NOMO-1 treated with dmso at 0.1 percent for 144 hours (cell line): ENCODE measurements around the gene XAF1.
"Not testable (repeated sequence)": the region's sequence is repeated elsewhere in the genome, so short reads cannot be mapped to it uniquely, and the experiment has no call there.

ENCODE experiments used
- DNase-seq: peaks from one replicate; lab custom pipeline; 2025; ENCODE audit not compliant: unreplicated experiment; lab: John Stamatoyannopoulos, UW

XAF1 gene, protein sequence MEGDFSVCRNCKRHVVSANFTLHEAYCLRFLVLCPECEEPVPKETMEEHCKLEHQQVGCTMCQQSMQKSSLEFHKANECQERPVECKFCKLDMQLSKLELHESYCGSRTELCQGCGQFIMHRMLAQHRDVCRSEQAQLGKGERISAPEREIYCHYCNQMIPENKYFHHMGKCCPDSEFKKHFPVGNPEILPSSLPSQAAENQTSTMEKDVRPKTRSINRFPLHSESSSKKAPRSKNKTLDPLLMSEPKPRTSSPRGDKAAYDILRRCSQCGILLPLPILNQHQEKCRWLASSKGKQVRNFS

DNA sequence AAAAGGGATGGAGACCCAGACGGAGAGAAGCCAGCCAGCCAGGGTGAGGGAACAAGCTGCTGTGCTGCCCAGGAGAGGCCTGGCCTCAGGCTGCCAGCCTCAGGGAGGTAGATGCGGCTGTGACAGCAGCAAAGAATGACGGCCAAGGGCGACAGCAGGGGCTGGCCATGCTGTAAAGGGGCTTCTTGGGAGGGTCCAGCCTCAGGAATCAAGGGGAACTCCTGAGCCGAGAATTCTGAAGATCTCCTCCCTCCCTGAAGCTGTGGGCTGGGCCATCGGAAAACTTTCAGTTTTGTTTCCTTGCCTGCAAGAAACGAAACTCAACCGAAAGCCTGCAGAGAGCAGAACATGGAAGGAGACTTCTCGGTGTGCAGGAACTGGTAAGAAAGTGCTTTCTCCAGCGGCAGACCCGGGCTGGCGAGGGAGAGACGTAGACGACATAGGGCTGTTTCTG, at the start of gene XAF1:
Gene XAF1, plus strand, starts transcription at position 316 of the 454 bp plus-strand sequence. Its CDS starts 33 bp downstream, at position 349.
- peak; percentile 69 for DNase-seq

DNA sequence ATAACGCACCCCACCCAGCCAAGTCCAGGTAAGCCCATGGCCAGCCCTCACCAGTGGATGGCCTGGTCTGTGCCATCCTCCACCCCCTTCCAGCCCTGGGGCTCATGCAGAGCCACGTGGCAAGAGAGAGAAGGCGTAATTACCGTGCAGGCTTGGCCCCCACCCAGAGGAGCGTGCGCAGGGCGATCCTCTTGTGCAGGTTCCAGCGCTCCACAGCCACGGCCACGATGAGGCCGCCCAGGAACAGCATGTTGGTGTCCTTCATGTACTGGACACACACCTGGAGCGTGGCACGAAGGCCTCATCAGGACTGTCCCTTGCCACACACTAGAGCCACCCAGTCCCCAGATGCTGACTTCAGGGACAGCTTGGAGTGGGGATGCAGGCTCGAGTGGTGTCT, 49.3 kb upstream of the XAF1 start:
- no peak for DNase-seq

GRCh38 chr17:6706996-6707395, 48.9 kb upstream of the XAF1 start:
- no peak for DNase-seq

GRCh38 chr17:6708357-6708961, 47.4 kb upstream of the XAF1 start:
- DNase-seq = no peak

- DNase-seq = no peak
These were observed 45.5 kb upstream of the XAF1 start for GRCh38 chr17:6710317-6710716.

- DNase-seq = no peak
These were observed 44.7 kb upstream of the XAF1 start for GRCh38 chr17:6711081-6711674.

GRCh38 chr17:6711681-6712057, 44.2 kb upstream of the XAF1 start:
- DNase-seq = peak; percentile 22

- DNase-seq = no peak
These were observed 43.6 kb upstream of the XAF1 start for GRCh38 chr17:6712058-6712853.

GRCh38 chr17:6712854-6713129, 43.1 kb upstream of the XAF1 start:
- no peak for DNase-seq

- DNase-seq = no peak
These were observed 42.5 kb upstream of the XAF1 start, which contains the start of gene SLC13A5 for GRCh38 chr17:6713130-6713917. TSS of gene SLC13A5 (minus strand) at chr17:6713369. CDS start at chr17:6713333, 36 bp downstream.

- no peak for DNase-seq
These were observed 42.0 kb upstream of the XAF1 start for GRCh38 chr17:6713918-6714271.

DNA sequence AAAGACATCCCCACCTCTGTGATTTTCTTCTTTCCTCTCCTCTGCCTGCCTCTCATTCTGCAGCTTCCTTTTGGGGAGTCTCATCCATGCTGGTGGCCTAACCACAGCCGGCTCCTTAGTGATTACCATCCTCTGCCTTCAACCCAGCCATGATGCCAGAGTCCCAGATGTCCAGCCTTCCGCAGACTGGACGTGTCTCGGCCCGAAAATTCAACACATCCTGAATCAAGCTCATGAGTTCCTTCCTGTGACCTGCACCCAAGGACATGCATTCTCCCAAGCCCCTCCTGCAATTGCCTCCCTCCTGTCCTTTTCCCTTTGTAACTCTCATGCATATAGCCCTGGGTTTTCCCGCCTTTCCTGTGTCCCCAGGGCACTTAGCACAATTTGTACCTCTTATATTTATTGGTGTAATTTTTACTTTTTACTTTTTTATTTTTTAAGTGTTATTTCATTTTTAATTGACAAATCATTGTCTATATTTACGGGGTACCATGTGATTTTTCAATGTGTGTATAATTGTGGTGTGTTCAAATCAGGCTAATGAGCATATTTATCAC, 41.5 kb upstream of the XAF1 start:
- DNase-seq = no peak

- DNase-seq = no peak
These were observed 39.1 kb upstream of the XAF1 start for GRCh38 chr17:6716736-6717135.

DNA sequence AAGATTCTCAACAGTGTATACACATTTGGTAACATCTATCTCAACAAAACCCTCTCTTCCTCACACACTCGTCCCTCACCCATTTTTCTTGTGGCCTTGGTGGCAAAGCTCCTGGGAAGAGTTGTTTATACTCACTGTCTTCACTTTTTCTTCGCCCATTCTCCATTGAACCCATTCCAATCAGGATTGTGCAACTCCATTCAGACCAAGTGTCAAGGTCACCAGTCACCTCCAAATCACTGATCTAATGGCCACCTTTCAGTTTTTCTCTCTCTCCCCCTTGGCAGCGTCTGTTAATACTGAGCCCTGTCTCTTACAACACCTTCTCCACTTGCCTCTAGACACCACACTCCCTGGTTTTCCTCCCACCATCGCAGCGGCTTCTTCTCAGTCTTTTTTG, 34.1 kb upstream of the XAF1 start:
- DNase-seq = no peak

DNA sequence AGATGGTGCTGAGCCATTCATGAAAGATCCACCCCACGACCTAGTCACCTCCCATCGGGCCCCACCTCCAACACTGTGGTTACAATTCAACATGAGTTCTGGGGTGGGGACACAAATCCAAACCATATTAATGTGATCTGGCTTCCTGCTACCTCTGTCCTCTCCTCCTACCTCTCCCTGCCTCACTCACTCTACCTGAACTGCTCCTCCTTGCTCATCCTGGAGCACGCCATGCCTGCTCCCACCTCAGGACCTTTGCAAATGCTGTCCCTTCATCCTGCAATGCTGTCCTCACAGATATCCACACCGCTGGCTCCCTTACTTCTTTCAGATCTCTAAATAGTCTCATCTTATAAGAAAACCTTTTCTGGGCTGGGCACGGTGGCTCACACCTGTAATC, 31.8 kb upstream of the XAF1 start:
- DNase-seq = no peak

GRCh38 chr17:6729531-6729930, 26.3 kb upstream of the XAF1 start:
- no peak for DNase-seq

GRCh38 chr17:6746665-6747064, 9.2 kb upstream of the XAF1 start:
- DNase-seq = not testable (repeated sequence)

- DNase-seq = no peak
These were observed 7.2 kb upstream of the XAF1 start for GRCh38 chr17:6748617-6749016.

GRCh38 chr17:6749519-6749918, 6.3 kb upstream of the XAF1 start:
- DNase-seq = no peak

DNA sequence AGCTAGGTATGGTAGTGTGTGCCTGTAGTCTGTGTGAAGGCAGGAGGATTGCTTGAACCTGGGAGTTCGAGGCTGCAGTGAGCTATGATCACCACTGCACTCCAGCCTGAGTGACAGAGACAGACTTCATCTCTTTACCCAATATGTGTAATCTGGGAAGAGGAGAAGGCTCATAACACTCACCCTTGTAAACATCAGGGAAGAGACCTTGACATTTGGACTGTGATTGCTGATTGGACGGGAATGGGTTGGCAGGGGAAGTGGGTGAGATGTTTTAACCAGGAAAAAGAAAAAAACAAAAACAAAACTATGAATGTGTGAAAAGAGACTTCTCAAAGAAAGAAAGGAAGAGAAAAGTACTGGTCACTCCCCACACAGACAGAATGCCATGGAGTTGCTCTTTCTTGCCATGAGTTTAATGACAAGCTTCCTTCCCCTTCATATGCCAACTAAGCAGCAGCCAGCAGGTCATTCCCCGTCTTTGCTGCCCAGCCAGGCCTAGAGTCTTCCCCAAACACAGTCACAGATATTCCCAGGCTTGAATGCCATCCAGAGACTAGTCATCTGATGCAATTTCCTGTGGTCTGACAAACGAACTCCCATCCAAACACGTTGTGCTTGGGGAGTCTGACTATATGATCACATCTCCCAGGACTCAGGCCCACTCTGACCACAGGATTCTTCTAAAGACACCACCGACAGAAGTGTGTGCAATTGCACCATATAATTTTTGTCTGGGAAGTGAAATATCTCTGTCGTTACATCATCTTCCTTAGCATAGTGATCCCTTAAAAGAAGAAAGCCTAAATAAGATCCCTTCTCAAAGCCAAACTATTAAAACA, 3.6 kb upstream of the XAF1 start:
- DNase-seq = peak; percentile 35
